ENCODE data around the gene PRR33. TPM values are rescaled to one million over a fixed set of nuclear protein-coding genes. Genes with fewer than 3 reads are reported as not detected.

The PRR33 gene
- total RNA-seq, 1 experiment from 2014 or later, result not detected

DNA sequence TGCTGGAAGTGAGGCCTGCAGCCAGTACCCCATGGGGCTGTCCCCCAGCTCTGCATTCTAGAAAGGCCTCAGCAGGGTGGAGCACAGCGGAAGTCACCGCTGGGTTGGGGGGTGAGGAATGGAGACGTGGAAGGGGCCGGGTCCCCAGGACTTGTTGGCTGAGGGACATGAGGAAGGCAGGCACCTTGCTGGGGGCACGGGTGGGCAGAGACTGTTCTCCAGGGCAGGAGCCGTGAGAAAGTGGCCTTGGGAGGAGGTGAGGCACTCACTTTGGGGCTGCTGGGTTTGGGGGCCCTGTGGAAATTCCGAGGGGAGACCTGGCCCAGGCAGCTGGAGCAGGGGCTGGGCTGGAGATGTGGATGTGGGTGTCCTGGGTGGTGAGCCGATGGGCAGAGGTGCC lies 47.9 kb downstream of the PRR33 start:
- Histone ChIP-seq H3K27me3 (ENCODE audit: insufficient read depth, low read length) (no peaks in the 10 kb centered on the region), H4K20me1 (ENCODE audit: insufficient read depth) (no peaks in the 10 kb centered on the region), H2AFZ (ENCODE audit: low read depth, low read length, poor library complexity, severe bottlenecking) (no peak overlapping the region), H3K9me3 (ENCODE audit: control insufficient read depth in 1 of 2, insufficient read depth in 1 of 2, low read depth in 1 of 2, low read length in 2 of 2) (no peaks in the 10 kb centered on the region), H3K36me3 (ENCODE audit: control insufficient read depth in 1 of 2, insufficient read depth in 2 of 2, low read length in 2 of 2) (no peaks in the 10 kb centered on the region), H3K9me2 (ENCODE audit: insufficient read depth) (no peaks in the 10 kb centered on the region), H3K4me2 (ENCODE audit: low read length) (no peak overlapping the region), H3K79me2 (ENCODE audit: insufficient read depth, low read length) (no peaks in the 10 kb centered on the region), H3K9ac (ENCODE audit: low read length) (no peak overlapping the region), H3K4me1 (ENCODE audit: control insufficient read depth in 1 of 2, insufficient read depth in 2 of 2, low read length in 2 of 2) (no peaks in the 10 kb centered on the region), H3K4me3 (replicated peaks in 1 of 2; ENCODE audit: low read depth in 1 of 2, low read length in 2 of 2) (no peak overlapping the region), H3K27ac (ENCODE audit: low read depth, low read length) (no peak overlapping the region)
- intact Hi-C loops (cut with micrococcal nuclease), result no loop called here
- TF ChIP-seq SP1 (IDR thresholded peaks at IDR 0.05; ENCODE audit: low read depth) (no peak), ZFX (IDR thresholded peaks at IDR 0.05) (no peak), FOSL1 (IDR thresholded peaks at IDR 0.05; ENCODE audit: low read depth) (no peak), EZH2phosphoT487 (IDR thresholded peaks at IDR 0.05; ENCODE audit: borderline replicate concordance) (no peak), ZNF274 (IDR thresholded peaks at IDR 0.05; ENCODE audit: low read depth, low read length) (no peak), SIN3A (IDR thresholded peaks at IDR 0.05; ENCODE audit: low read depth) (no peak), SRF (IDR thresholded peaks at IDR 0.05; ENCODE audit: low read depth) (no peak)
- TF ChIP-seq, protein P1, sequence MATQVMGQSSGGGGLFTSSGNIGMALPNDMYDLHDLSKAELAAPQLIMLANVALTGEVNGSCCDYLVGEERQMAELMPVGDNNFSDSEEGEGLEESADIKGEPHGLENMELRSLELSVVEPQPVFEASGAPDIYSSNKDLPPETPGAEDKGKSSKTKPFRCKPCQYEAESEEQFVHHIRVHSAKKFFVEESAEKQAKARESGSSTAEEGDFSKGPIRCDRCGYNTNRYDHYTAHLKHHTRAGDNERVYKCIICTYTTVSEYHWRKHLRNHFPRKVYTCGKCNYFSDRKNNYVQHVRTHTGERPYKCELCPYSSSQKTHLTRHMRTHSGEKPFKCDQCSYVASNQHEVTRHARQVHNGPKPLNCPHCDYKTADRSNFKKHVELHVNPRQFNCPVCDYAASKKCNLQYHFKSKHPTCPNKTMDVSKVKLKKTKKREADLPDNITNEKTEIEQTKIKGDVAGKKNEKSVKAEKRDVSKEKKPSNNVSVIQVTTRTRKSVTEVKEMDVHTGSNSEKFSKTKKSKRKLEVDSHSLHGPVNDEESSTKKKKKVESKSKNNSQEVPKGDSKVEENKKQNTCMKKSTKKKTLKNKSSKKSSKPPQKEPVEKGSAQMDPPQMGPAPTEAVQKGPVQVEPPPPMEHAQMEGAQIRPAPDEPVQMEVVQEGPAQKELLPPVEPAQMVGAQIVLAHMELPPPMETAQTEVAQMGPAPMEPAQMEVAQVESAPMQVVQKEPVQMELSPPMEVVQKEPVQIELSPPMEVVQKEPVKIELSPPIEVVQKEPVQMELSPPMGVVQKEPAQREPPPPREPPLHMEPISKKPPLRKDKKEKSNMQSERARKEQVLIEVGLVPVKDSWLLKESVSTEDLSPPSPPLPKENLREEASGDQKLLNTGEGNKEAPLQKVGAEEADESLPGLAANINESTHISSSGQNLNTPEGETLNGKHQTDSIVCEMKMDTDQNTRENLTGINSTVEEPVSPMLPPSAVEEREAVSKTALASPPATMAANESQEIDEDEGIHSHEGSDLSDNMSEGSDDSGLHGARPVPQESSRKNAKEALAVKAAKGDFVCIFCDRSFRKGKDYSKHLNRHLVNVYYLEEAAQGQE (IDR thresholded peaks at IDR 0.05; ENCODE audit: low read depth), result no peak
- CTCF ChIA-PET, result no interaction called here
- DNase-seq (ENCODE audit: low read depth, low spot score) (no peak), ATAC-seq (no peak)
- POLR2A ChIA-PET, result no interaction called here
- RAD21 ChIA-PET (ENCODE audit: low non-redundant PET in 1 of 2, low total read pairs in 2 of 2, uncharacterized antibody in 2 of 2, unreplicated experiment in 2 of 2), result no interaction called here
- BruUV-seq (replicated peaks), result no TSS peak

DNA sequence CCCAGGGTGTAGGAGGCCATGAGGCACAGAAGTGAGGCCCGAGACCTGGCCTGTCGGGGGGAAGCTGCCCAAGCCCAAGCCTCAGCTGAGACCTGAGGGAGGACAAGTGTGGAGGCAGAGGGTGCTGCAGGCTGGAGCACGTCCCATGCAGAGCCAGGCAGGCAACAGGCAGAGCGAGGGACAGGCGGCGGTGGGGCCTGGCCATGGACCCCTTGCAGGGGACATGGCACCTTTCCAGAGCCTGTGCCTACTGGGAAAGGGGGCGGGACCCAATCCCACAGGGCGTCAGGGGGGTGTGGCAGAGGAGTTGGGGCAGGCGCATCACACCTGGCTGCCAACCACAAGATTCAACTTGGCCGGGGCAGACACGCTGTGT lies 48.6 kb downstream of the PRR33 start:
- Histone ChIP-seq H3K79me2 (ENCODE audit: insufficient read depth, low read length) (no peaks in the 10 kb centered on the region), H3K9me3 (ENCODE audit: control insufficient read depth in 1 of 2, insufficient read depth in 1 of 2, low read depth in 1 of 2, low read length in 2 of 2) (no peaks in the 10 kb centered on the region), H3K27ac (ENCODE audit: low read depth, low read length) (no peak overlapping the region), H3K4me3 (replicated peaks in 1 of 2; ENCODE audit: low read depth in 1 of 2, low read length in 2 of 2) (no peak overlapping the region), H3K27me3 (ENCODE audit: insufficient read depth, low read length) (no peaks in the 10 kb centered on the region), H3K9ac (ENCODE audit: low read length) (no peak overlapping the region), H3K36me3 (ENCODE audit: control insufficient read depth in 1 of 2, insufficient read depth in 2 of 2, low read length in 2 of 2) (no peaks in the 10 kb centered on the region), H3K4me2 (ENCODE audit: low read length) (no peak overlapping the region), H3K9me2 (ENCODE audit: insufficient read depth) (no peaks in the 10 kb centered on the region), H4K20me1 (ENCODE audit: insufficient read depth) (no peaks in the 10 kb centered on the region), H2AFZ (ENCODE audit: low read depth, low read length, poor library complexity, severe bottlenecking) (no peak overlapping the region), H3K4me1 (ENCODE audit: control insufficient read depth in 1 of 2, insufficient read depth in 2 of 2, low read length in 2 of 2) (no peaks in the 10 kb centered on the region)
- BruUV-seq (replicated peaks), result no TSS peak
- CTCF ChIA-PET, result interaction anchor here (0.7 kb wide), 1 partner anchor 33 kb away, joined by 3 read pairs; no protein-coding TSS in a partner anchor
- intact Hi-C loops (cut with micrococcal nuclease), result no loop called here
- no peak for DNase-seq (ENCODE audit: low read depth, low spot score)
- POLR2A ChIA-PET, result no interaction called here
- RAD21 ChIA-PET (ENCODE audit: low non-redundant PET in 1 of 2, low total read pairs in 2 of 2, uncharacterized antibody in 2 of 2, unreplicated experiment in 2 of 2), result no interaction called here
- ATAC-seq, result no peak
- TF ChIP-seq RAD21 (IDR thresholded peaks at IDR 0.05; ENCODE audit: low read depth) (no peak), SP1 (IDR thresholded peaks at IDR 0.05; ENCODE audit: low read depth) (no peak), POLR2A (IDR thresholded peaks at IDR 0.05; ENCODE audit: borderline replicate concordance, extremely low read depth, insufficient read depth, insufficient read length) (no peak), YY1 (IDR thresholded peaks at IDR 0.05; ENCODE audit: extremely low read depth, insufficient replicate concordance, low read depth, low read length) (no peak), ELF1 (IDR thresholded peaks at IDR 0.05; ENCODE audit: borderline replicate concordance, low read depth) (no peak), TCF7L2 (IDR thresholded peaks at IDR 0.05; ENCODE audit: borderline replicate concordance, extremely low read depth, insufficient read depth, insufficient read length) (no peak), SRF (IDR thresholded peaks at IDR 0.05; ENCODE audit: low read depth) (no peak), EGR1 (IDR thresholded peaks at IDR 0.05; ENCODE audit: low read depth) (no peak), ZFX (IDR thresholded peaks at IDR 0.05) (no peak), SIN3A (IDR thresholded peaks at IDR 0.05; ENCODE audit: low read depth) (no peak), FOSL1 (IDR thresholded peaks at IDR 0.05; ENCODE audit: low read depth) (no peak), CBX3 (IDR thresholded peaks at IDR 0.05; ENCODE audit: low read depth) (no peak)
- TF ChIP-seq, protein P2, sequence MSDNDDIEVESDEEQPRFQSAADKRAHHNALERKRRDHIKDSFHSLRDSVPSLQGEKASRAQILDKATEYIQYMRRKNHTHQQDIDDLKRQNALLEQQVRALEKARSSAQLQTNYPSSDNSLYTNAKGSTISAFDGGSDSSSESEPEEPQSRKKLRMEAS (IDR thresholded peaks at IDR 0.05), result no peak
- TF ChIP-seq, protein P3, sequence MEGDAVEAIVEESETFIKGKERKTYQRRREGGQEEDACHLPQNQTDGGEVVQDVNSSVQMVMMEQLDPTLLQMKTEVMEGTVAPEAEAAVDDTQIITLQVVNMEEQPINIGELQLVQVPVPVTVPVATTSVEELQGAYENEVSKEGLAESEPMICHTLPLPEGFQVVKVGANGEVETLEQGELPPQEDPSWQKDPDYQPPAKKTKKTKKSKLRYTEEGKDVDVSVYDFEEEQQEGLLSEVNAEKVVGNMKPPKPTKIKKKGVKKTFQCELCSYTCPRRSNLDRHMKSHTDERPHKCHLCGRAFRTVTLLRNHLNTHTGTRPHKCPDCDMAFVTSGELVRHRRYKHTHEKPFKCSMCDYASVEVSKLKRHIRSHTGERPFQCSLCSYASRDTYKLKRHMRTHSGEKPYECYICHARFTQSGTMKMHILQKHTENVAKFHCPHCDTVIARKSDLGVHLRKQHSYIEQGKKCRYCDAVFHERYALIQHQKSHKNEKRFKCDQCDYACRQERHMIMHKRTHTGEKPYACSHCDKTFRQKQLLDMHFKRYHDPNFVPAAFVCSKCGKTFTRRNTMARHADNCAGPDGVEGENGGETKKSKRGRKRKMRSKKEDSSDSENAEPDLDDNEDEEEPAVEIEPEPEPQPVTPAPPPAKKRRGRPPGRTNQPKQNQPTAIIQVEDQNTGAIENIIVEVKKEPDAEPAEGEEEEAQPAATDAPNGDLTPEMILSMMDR (IDR thresholded peaks at IDR 0.05 in 2 of 3, conservative IDR thresholded peaks at IDR 0.05 in 1 of 3; ENCODE audit: borderline replicate concordance in 1 of 3, insufficient read depth in 1 of 3, low read depth in 2 of 3, low read length in 2 of 3), result no peak
